Endothelial cell of umbilical vein (primary cell): ENCODE measurements around the gene PRAF2. TPM values are rescaled to one million over a fixed set of nuclear protein-coding genes. Genes with fewer than 3 reads are reported as not detected.
A peak's percentile ranks its signal among the peaks of the same experiment; 100 is the strongest.

Experiments
- BruUV-seq: library from RNA; stranded (reverse); fragments of 400-500 nt; replicated peaks from 2 replicates; lab custom pipeline; 2021; lab: Mats Ljungman, UMichigan
- CTCF ChIA-PET: fragments of 300-600, 350-600 bp; sonication (Branson Sonifier 250); formaldehyde crosslinking; loops from one replicate; lab custom pipeline; 2021; ENCODE audit warnings: antibody characterized with exemption, inconsistent platforms; lab: Charles Lee
- POLR2A ChIA-PET: fragments of 300-600, 350-600 bp; sonication (Branson Sonifier 250); formaldehyde crosslinking; loops from one replicate; lab custom pipeline; 2021; ENCODE audit warnings: antibody characterized with exemption, inconsistent platforms; lab: Charles Lee
- DNase-seq: peaks from one replicate; pipeline ENCODE4 v3.0.0-alpha.2; 2011; ENCODE audit warnings: low read depth, low spot score
- FAIRE-seq: peaks from 2 replicates; lab custom pipeline; 2011; peaks lifted over from hg19 to GRCh38; lab: Jason Lieb, UNC
- H2AFZ ChIP-seq: 2 replicates; pipeline ENCODE4 v1.6.0; 2012; ENCODE audit warnings: low read depth, low read length, control low read depth, inconsistent platforms
- H3K27ac ChIP-seq: 2 replicates; pipeline ENCODE4 v1.5.1; 2011; ENCODE audit warnings: low read depth, mild to moderate bottlenecking, control low read depth, low read length, moderate library complexity; ENCODE audit not compliant: insufficient read depth
- H3K27me3 ChIP-seq, 2 experiments: 2 replicates each; pipeline versions ENCODE4 v1.6.0 to v1.6.1; 2011; ENCODE audit warnings: low read length in 2 of 2, mixed read lengths in 1 of 2; ENCODE audit not compliant: control insufficient read depth in 2 of 2, insufficient read depth in 2 of 2
- H3K36me3 ChIP-seq, 2 experiments: 2 replicates in 1 of 2; 3 replicates in 1 of 2; pipeline ENCODE4 v1.5.1; 2011; ENCODE audit warnings: low read length in 2 of 2, mild to moderate bottlenecking in 1 of 2, moderate library complexity in 1 of 2; ENCODE audit not compliant: control insufficient read depth in 2 of 2, insufficient read depth in 2 of 2; ENCODE audit errors: extremely low read depth in 1 of 2
- H3K4me1 ChIP-seq: 3 replicates; pipeline ENCODE4 v1.5.1; 2011; ENCODE audit warnings: mild to moderate bottlenecking, low read length; ENCODE audit not compliant: control insufficient read depth, insufficient read depth; ENCODE audit errors: extremely low read depth
- H3K4me2 ChIP-seq: 2 replicates; pipeline ENCODE4 v1.6.1; 2011; ENCODE audit warnings: low read length, control low read depth, mixed read lengths; ENCODE audit not compliant: insufficient read depth
- H3K4me3 ChIP-seq, 3 experiments: fragments of 200-600 bp in 1 of 3; sonication (generic), shearing (Covaris generic) in 1 of 3; replicated peaks in 1 of 3; 2 replicates each; pipeline ENCODE4 v1.5.1; 2011 to 2016; ENCODE audit warnings: control low read depth in 3 of 3, low read length in 3 of 3, mild to moderate bottlenecking in 2 of 3, inconsistent platforms in 1 of 3, low read depth in 1 of 3, moderate library complexity in 1 of 3; ENCODE audit not compliant: insufficient read depth in 1 of 3
- H3K79me2 ChIP-seq: 2 replicates; pipeline ENCODE4 v1.6.0; 2012; ENCODE audit warnings: low read length, inconsistent platforms; ENCODE audit not compliant: control insufficient read depth, insufficient read depth
- H3K9ac ChIP-seq: replicated peaks from 2 replicates; pipeline ENCODE3; 2011; ENCODE audit warnings: low read length, control low read depth; ENCODE audit not compliant: insufficient read depth; ENCODE audit errors: extremely low read depth
- H3K9me1 ChIP-seq: replicated peaks from 3 replicates; pipeline ENCODE4 v1.6.0; 2011; ENCODE audit warnings: mild to moderate bottlenecking, low read length; ENCODE audit not compliant: control insufficient read depth, insufficient read depth; ENCODE audit errors: extremely low read depth
- H3K9me3 ChIP-seq: replicated peaks from 2 replicates; pipeline ENCODE4 v1.5.1; 2012; ENCODE audit warnings: low read length, inconsistent platforms; ENCODE audit not compliant: control insufficient read depth, insufficient read depth
- H4K20me1 ChIP-seq: replicated peaks from 2 replicates; pipeline ENCODE3; 2011; ENCODE audit warnings: mild to moderate bottlenecking, low read length; ENCODE audit not compliant: control insufficient read depth, insufficient read depth; ENCODE audit errors: extremely low read depth
- EZH2 ChIP-seq: IDR thresholded peaks from 2 replicates; pipeline ENCODE4 v1.6.1; 2012; ENCODE audit warnings: borderline replicate concordance, low read depth, mild to moderate bottlenecking, moderate library complexity, low read length, inconsistent platforms; ENCODE audit not compliant: severe bottlenecking
- FOS ChIP-seq: IDR thresholded peaks from 2 replicates; pipeline ENCODE4 v1.6.1; 2011; ENCODE audit warnings: mild to moderate bottlenecking, low read length, moderate library complexity, borderline replicate concordance; ENCODE audit not compliant: insufficient read depth
- GATA2 ChIP-seq: IDR thresholded peaks from 2 replicates; pipeline ENCODE4 v1.7.0; 2011; ENCODE audit warnings: low read depth, mild to moderate bottlenecking, moderate library complexity, mixed read lengths, low read length; ENCODE audit not compliant: insufficient read length, insufficient read depth
- POLR2A ChIP-seq: IDR thresholded peaks from 2 replicates; pipeline ENCODE4 v1.6.1; 2012; ENCODE audit warnings: low read depth, mild to moderate bottlenecking, control low read depth, low read length
- POLR2AphosphoS5 ChIP-seq: IDR thresholded peaks from 2 replicates; pipeline ENCODE4 v1.6.1; 2012; ENCODE audit warnings: low read depth, mild to moderate bottlenecking, control low read depth, low read length, moderate library complexity; ENCODE audit not compliant: insufficient read depth
- dilution Hi-C: fragments of 300-500 bp; cut with MboI; formaldehyde crosslinking; loops from one replicate; pipeline ENCODE4 v1.15.0; 2019; ENCODE audit warnings: low sequenced_read_pairs; ENCODE audit not compliant: extremely low pct_ligation_motif_present
- intact Hi-C: fragments of 100-400 bp; cut with micrococcal nuclease; formaldehyde crosslinking; loops from one replicate; pipeline ENCODE4 v1.10.0; 2022
- polyA plus RNA-seq, 4 experiments: library from polyadenylated mRNA; depleted of rRNA in 3 of 4; stranded (reverse) in 3 of 4; unstranded in 1 of 4; fragments of >200 nt; gene quantifications; 2 replicates each; pipeline versions ENCODE4 v1.2.1 to v1.2.3, GENCODE V29; 2011 to 2012; ENCODE audit warnings: missing spikeins in 1 of 4
- total RNA-seq: library from RNA; stranded (reverse); gene quantifications from 2 replicates; pipeline ENCODE4 v1.2.3, GENCODE V29; 2021
- TF ChIP-seq, protein P1 (sequence below), 2 donors: IDR thresholded peaks; 1 replicate in 1 of 2; 2 replicates in 1 of 2; pipeline ENCODE4 v1.5.1; 2011; ENCODE audit warnings: low read length in 2 of 2, mild to moderate bottlenecking in 2 of 2, moderate library complexity in 2 of 2, control low read depth in 1 of 2, inconsistent platforms in 1 of 2, low read depth in 1 of 2; ENCODE audit not compliant: insufficient read depth in 1 of 2; ENCODE audit errors: extremely low read depth in 1 of 2
- TF ChIP-seq, protein P2 (sequence below): IDR thresholded peaks from 2 replicates; pipeline ENCODE4 v1.6.1; 2011; ENCODE audit not compliant: insufficient read depth, insufficient read length

The PRAF2 gene
- total and polyA plus RNA-seq, 2 donors (not counting 3 experiments of a cell fraction or from before 2014, with no cell fraction given), result 36.2 to 41.6 TPM

DNA sequence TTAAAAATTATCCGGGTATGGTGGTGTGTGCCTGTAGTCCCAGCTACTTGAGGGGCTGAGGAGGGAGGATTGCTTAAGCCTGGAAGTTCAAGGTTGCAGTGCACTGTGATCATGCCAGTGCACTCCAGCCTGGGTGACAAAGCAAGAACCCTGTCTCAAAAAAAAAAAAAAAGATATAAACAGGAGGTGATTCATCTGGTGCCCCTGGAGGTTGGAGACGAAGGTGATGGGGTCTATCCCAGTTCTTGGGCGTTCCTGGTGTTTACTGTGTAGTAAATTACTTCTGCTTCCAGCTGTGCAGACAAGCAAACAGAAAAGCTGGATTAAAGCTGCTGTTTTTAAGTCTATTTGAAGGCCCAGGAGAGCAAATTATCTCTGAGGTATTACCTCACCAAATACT, 29.8 kb upstream of the PRAF2 start:
- no peaks in the 10 kb centered on the region for H3K9me3 ChIP-seq
- no peaks in the 10 kb centered on the region for H3K36me3 ChIP-seq
- H3K27ac ChIP-seq, result no peak overlapping the region
- no TSS peak for BruUV-seq
- H2AFZ ChIP-seq, result no peak overlapping the region
- no peak overlapping the region for H3K4me3 ChIP-seq
- H3K4me2 ChIP-seq, result no peak overlapping the region
- FAIRE-seq, result no peak
- peak; percentile 7 for TF ChIP-seq FOS
- TF ChIP-seq, protein P1, sequence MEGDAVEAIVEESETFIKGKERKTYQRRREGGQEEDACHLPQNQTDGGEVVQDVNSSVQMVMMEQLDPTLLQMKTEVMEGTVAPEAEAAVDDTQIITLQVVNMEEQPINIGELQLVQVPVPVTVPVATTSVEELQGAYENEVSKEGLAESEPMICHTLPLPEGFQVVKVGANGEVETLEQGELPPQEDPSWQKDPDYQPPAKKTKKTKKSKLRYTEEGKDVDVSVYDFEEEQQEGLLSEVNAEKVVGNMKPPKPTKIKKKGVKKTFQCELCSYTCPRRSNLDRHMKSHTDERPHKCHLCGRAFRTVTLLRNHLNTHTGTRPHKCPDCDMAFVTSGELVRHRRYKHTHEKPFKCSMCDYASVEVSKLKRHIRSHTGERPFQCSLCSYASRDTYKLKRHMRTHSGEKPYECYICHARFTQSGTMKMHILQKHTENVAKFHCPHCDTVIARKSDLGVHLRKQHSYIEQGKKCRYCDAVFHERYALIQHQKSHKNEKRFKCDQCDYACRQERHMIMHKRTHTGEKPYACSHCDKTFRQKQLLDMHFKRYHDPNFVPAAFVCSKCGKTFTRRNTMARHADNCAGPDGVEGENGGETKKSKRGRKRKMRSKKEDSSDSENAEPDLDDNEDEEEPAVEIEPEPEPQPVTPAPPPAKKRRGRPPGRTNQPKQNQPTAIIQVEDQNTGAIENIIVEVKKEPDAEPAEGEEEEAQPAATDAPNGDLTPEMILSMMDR (IDR thresholded peaks at IDR 0.05; ENCODE audit: extremely low read depth in 1 of 2, insufficient read depth in 1 of 2, low read depth in 1 of 2, low read length in 2 of 2), result no peak
- H3K9me1 ChIP-seq, result no peaks in the 10 kb centered on the region
- H3K79me2 ChIP-seq, result no peaks in the 10 kb centered on the region
- ChIA-PET CTCF (no interaction called here), POLR2A (no interaction called here)
- H3K27me3 ChIP-seq, result no peaks in the 10 kb centered on the region
- dilution Hi-C loops (no loop called here), intact Hi-C loops (loop anchor here (5.0 kb wide), 1 partner anchor 146 kb away; the partner anchor contains the start of gene OTUD5)
- no peak for DNase-seq
- H4K20me1 ChIP-seq, result no peaks in the 10 kb centered on the region
- no peaks in the 10 kb centered on the region for H3K4me1 ChIP-seq
- no peak overlapping the region for H3K9ac ChIP-seq

GRCh38 chrX:49102190-49102589, 28.4 kb upstream of the PRAF2 start:
- Histone ChIP-seq H3K4me1 (no peaks in the 10 kb centered on the region), H3K9ac (no peak overlapping the region), H2AFZ (no peak overlapping the region), H3K36me3 (no peaks in the 10 kb centered on the region), H3K27me3 (no peaks in the 10 kb centered on the region), H3K4me3 (no peak overlapping the region), H4K20me1 (no peaks in the 10 kb centered on the region), H3K79me2 (no peaks in the 10 kb centered on the region), H3K9me1 (no peaks in the 10 kb centered on the region), H3K27ac (no peak overlapping the region), H3K9me3 (no peaks in the 10 kb centered on the region), H3K4me2 (no peak overlapping the region)
- intact Hi-C loops (loop anchor here (5.0 kb wide), 1 partner anchor 145 kb away; the partner anchor contains the start of gene OTUD5), dilution Hi-C loops (no loop called here)
- ChIA-PET CTCF (interaction anchor here (0.6 kb wide), 1 partner anchor 90 kb away, joined by 3 read pairs; no protein-coding TSS in a partner anchor), POLR2A (no interaction called here)
- BruUV-seq, result no TSS peak
- TF ChIP-seq POLR2A, result no peak
- no peak for TF ChIP-seq GATA2
- TF ChIP-seq, protein P2, sequence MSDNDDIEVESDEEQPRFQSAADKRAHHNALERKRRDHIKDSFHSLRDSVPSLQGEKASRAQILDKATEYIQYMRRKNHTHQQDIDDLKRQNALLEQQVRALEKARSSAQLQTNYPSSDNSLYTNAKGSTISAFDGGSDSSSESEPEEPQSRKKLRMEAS, result no peak
- TF ChIP-seq, protein P1 (IDR thresholded peaks at IDR 0.05; ENCODE audit: extremely low read depth in 1 of 2, insufficient read depth in 1 of 2, low read depth in 1 of 2, low read length in 2 of 2), result no peak
- no peak for TF ChIP-seq POLR2AphosphoS5
- no peak for TF ChIP-seq EZH2
- TF ChIP-seq FOS, result no peak
- FAIRE-seq (no peak), DNase-seq (no peak)
